Upper lobe of right lung (tissue), 1 donor: ENCODE data around the gene TOM1L2. TPM values are rescaled to one million over a fixed set of nuclear protein-coding genes. Genes with fewer than 3 reads are reported as not detected.

Source experiments
- ATAC-seq: fragments of 200-7000 bp; cut with Tn5 transposase; one replicate; pipeline ENCODE4 v1.9.1; 2020; ENCODE audit warnings: mild to moderate bottlenecking, moderate library complexity
- DNase-seq: peaks from one replicate; pipeline ENCODE4 v3.0.0-alpha.2; 2020
- H3K27ac ChIP-seq: fragments of 200-600 bp; one replicate; pipeline ENCODE4 v1.8.0; 2022
- H3K27me3 ChIP-seq: fragments of 200-600 bp; one replicate; pipeline ENCODE4 v1.8.0; 2022; ENCODE audit warnings: mild to moderate bottlenecking
- H3K36me3 ChIP-seq: fragments of 200-600 bp; one replicate; pipeline ENCODE4 v1.8.0; 2022
- H3K4me1 ChIP-seq: fragments of 200-600 bp; one replicate; pipeline ENCODE4 v1.8.0; 2022
- H3K4me3 ChIP-seq: fragments of 200-600 bp; one replicate; pipeline ENCODE4 v1.8.0; 2022; ENCODE audit warnings: mild to moderate bottlenecking
- H3K9me3 ChIP-seq: fragments of 200-600 bp; one replicate; pipeline ENCODE4 v1.8.0; 2022
- CTCF ChIP-seq: fragments of 200-600 bp; IDR thresholded peaks from one replicate; pipeline ENCODE4 v1.8.0; 2022; ENCODE audit warnings: antibody characterized with exemption
- intact Hi-C: fragments of 100-400 bp; cut with DNase I; formaldehyde crosslinking; loops from one replicate; pipeline ENCODE4 v1.11.0; 2022
- total RNA-seq: library from RNA; stranded (reverse); fragmentation: NEBNext Ultra II Directional; extraction: Animal tissue kit (Norgen Biotek cat#: 25700); gene quantifications from one replicate; pipeline ENCODE4 v1.2.1, GENCODE V29; 2021
- donor health status: DM: no; HTN: yes; CAD: no; lungs with severe emphysema.

TOM1L2 gene
- total RNA-seq, 1 donor from 2014 or later, result 76.7 TPM

DNA sequence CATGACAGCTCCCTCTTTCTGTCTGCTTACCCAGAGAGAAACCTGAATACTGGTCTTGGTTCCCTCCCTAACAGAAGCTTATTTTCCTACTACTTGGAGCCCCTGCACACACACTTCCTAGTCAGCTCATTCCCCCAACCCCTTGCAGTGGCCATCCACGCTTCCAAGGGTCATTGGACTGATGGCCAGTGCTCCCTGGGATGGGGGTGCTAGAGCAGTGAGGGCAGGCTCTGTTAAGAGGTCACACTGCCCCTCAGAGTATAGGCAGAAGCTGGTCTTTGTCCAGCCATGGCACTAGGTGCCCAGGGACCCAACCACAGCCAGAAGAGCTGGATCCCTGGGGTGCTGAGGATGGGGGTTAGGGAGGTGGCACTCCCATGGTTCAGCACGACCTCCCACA is 13.0 kb upstream of the TOM1L2 start:
- no peak for TF ChIP-seq CTCF
- no peaks in the 10 kb centered on the region for H3K4me1 ChIP-seq
- intact Hi-C loops, result no loop called here
- H3K27me3 ChIP-seq, result no peaks in the 10 kb centered on the region
- no peaks in the 10 kb centered on the region for H3K9me3 ChIP-seq
- no peaks in the 10 kb centered on the region for H3K36me3 ChIP-seq
- H3K4me3 ChIP-seq, result no peak overlapping the region
- no peak for DNase-seq
- no peak overlapping the region for H3K27ac ChIP-seq
- no peak for ATAC-seq

DNA sequence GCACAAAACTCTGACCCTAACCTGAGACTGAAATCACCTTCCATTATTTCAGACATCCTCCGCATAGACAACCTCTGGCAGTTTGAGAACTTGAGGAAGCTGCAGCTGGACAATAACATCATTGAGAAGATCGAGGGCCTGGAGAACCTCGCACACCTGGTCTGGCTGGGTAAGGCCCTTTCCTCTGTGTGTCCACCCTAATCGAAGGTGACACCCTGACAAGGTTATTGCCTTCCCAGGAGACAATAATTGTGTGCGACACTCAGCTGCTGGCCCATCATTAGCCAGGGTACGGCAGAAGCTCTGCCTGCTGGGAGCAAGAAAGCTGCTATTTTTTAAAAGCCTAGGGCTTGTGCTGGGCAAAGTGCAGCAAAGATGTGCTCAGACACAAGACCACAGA is 11.6 kb upstream of the TOM1L2 start:
- ATAC-seq (no peak), DNase-seq (no peak)
- Histone ChIP-seq H3K9me3 (no peaks in the 10 kb centered on the region), H3K27ac (no peak overlapping the region), H3K4me3 (no peak overlapping the region), H3K4me1 (no peaks in the 10 kb centered on the region), H3K36me3 (no peaks in the 10 kb centered on the region), H3K27me3 (no peaks in the 10 kb centered on the region)
- intact Hi-C loops, result no loop called here
- no peak for TF ChIP-seq CTCF

GRCh38 chr17:17983376-17983775 is 11.2 kb upstream of the TOM1L2 start:
- peak; percentile 47 for DNase-seq
- no peaks in the 10 kb centered on the region for H3K36me3 ChIP-seq
- H3K4me1 ChIP-seq, result no peaks in the 10 kb centered on the region
- no peak for TF ChIP-seq CTCF
- no peaks in the 10 kb centered on the region for H3K9me3 ChIP-seq
- peak; percentile 20 for ATAC-seq
- H3K27me3 ChIP-seq, result no peaks in the 10 kb centered on the region
- H3K4me3 ChIP-seq, result no peak overlapping the region
- intact Hi-C loops, result no loop called here
- no peak overlapping the region for H3K27ac ChIP-seq

- Histone ChIP-seq H3K36me3 (no peaks in the 10 kb centered on the region), H3K4me1 (no peaks in the 10 kb centered on the region), H3K9me3 (no peaks in the 10 kb centered on the region), H3K27ac (no peak overlapping the region), H3K27me3 (no peaks in the 10 kb centered on the region), H3K4me3 (no peak overlapping the region)
- DNase-seq, result no peak
- ATAC-seq, result no peak
- intact Hi-C loops, result no loop called here
- TF ChIP-seq CTCF, result no peak
Observed at GRCh38 chr17:17982801-17983200, 10.6 kb upstream of the TOM1L2 start.

- no peaks in the 10 kb centered on the region for H3K9me3 ChIP-seq
- intact Hi-C loops, result no loop called here
- TF ChIP-seq CTCF, result no peak
Observed at GRCh38 chr17:17981330-17981729, 9.1 kb upstream of the TOM1L2 start.

GRCh38 chr17:17979778-17980177 is 7.6 kb upstream of the TOM1L2 start:
- ATAC-seq, result no peak
- no peaks in the 10 kb centered on the region for H3K4me1 ChIP-seq
- no peaks in the 10 kb centered on the region for H3K27me3 ChIP-seq
- DNase-seq, result peak; percentile 33
- intact Hi-C loops, result no loop called here
- H3K27ac ChIP-seq, result no peak overlapping the region
- TF ChIP-seq CTCF, result no peak
- no peaks in the 10 kb centered on the region for H3K9me3 ChIP-seq
- H3K4me3 ChIP-seq, result no peak overlapping the region
- no peaks in the 10 kb centered on the region for H3K36me3 ChIP-seq

More at GRCh38 chr17:17981330-17981729, 9.1 kb upstream of the TOM1L2 start:
- H3K4me3 ChIP-seq, result no peak overlapping the region
- H3K27me3 ChIP-seq, result no peaks in the 10 kb centered on the region
- no peaks in the 10 kb centered on the region for H3K36me3 ChIP-seq
- DNase-seq (peak; percentile 51), ATAC-seq (no peak)
- H3K27ac ChIP-seq, result no peak overlapping the region
- H3K4me1 ChIP-seq, result no peaks in the 10 kb centered on the region
